ENCODE results near the gene DOK7.

- TF ChIP-seq CTCF (IDR thresholded peaks at IDR 0.05) (no peak), POLR2A (IDR thresholded peaks at IDR 0.05) (no peak)
Measured at GRCh38 chr4:3431446-3431993, 31.6 kb upstream of the DOK7 start.
